ENCODE results near the gene GSTM3.
"Not testable (repeated sequence)": the region's sequence is repeated elsewhere in the genome, so short reads cannot be mapped to it uniquely, and the experiment has no call there.

GSTM3 gene

DNA sequence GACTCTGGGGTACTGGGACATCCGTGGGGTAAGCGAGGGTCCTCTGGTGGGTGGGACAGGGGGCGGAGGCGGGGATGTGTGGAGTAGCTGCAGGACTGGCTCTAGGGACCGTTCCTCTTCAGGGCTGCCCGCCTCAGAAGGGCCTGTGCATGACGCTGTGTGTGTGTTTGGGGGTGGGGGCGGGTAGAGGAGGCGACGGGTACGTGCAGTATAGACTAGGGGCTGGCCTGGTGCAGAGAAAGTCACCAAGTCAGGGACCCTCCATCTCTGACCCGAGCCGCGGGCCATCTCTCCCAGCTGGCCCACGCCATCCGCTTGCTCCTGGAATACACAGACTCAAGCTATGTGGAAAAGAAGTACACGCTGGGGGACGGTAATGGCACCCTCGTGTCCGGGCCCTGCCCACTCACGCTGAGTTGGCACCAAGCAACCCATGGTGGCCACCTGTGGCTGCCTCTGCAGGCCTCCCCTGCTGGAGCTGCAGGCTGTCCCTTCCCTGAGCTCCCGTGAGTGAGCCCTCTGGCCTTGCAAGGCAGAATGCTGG, 28.4 kb downstream of the GSTM3 start:
- FAIRE-seq, result no peak
- TF ChIP-seq, protein P1, sequence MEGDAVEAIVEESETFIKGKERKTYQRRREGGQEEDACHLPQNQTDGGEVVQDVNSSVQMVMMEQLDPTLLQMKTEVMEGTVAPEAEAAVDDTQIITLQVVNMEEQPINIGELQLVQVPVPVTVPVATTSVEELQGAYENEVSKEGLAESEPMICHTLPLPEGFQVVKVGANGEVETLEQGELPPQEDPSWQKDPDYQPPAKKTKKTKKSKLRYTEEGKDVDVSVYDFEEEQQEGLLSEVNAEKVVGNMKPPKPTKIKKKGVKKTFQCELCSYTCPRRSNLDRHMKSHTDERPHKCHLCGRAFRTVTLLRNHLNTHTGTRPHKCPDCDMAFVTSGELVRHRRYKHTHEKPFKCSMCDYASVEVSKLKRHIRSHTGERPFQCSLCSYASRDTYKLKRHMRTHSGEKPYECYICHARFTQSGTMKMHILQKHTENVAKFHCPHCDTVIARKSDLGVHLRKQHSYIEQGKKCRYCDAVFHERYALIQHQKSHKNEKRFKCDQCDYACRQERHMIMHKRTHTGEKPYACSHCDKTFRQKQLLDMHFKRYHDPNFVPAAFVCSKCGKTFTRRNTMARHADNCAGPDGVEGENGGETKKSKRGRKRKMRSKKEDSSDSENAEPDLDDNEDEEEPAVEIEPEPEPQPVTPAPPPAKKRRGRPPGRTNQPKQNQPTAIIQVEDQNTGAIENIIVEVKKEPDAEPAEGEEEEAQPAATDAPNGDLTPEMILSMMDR (IDR thresholded peaks at IDR 0.05; ENCODE audit: insufficient read depth, missing control alignments), result no peak
- no peak for DNase-seq (ENCODE audit: insufficient read length, low spot score)

DNA sequence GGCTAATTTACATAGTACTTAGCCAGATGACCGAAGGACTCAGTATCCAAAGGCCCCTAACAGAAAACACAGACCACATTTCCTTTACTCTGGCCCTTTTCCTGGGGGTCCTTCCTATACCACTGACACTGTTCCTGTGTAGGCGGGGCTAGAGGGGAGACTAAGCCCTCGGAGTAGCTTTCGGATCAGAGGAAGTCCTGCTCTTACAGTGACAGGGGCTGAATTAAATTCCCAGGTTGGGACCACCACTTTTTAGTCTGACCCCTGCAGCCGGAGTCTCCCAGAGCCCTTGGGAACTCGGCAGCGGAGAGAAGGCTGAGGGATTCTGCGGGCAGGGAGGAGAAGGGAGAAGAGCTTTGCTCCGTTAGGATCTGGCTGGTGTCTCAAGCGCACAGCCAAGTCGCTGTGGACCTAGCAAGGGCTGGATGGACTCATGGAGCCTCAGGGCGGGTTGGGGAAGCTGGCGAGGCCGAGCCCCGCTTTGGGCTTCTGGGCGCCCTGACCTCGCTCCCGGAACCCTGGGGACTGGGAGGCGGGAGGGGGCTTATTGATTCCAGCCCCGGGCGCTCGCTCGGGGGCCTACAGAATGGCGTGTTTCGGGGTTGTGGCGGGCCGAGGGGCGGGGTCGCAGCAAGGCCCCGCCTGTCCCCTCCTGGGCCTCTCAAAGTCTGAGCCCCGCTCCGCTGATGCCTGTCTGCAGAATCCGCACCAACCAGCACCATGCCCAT, 29.1 kb downstream of the GSTM3 start, which contains the start of gene GSTM5:
Gene GSTM5 (plus strand): TSS at position 659 of the 728 bp plus-strand sequence. CDS start 62 bp downstream, at position 721.
- DNase-seq (ENCODE audit: insufficient read length, low spot score); FAIRE-seq: not testable (repeated sequence)

DNA sequence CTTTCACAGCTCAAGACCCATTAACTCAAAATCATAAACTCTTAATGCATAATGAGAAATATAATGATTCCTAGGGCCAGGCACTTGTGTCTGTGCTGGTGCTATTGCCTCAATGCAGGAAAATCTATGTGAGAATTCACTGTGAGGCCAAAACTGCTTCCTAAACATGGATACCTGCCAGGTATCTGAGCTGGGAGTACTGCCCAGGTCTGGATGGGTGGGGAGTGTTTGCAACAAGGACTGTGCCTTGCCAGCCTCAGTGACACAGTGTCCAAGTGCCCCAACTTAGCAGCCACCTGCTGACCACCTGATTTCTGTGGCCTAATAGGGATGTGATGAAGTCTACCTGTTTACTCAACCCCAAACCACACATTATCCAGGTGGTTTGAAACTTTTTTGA, 31.0 kb downstream of the GSTM3 start:
- DNase-seq (ENCODE audit: insufficient read length, low spot score); FAIRE-seq: not testable (repeated sequence)

DNA sequence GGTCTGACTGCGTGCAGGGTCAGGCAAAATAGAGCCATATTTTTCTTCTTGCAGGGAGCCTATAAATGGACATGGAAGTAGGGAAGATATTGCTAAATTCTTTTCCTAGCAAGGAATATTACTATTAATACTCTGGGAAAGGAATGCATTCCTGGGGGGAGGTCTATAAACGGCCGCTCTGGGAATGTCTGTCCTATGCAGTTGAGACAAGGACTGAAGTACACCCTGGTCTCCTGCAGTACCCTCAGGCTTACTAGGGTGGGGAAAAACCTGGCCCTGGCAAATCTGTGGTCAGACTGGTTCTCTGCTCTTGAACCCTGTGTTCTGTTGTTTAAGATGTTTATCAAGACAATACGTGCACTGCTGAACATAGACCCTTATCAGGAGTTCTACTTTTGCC, 31.9 kb downstream of the GSTM3 start:
- FAIRE-seq; DNase-seq (ENCODE audit: insufficient read length, low spot score): not testable (repeated sequence)

DNA sequence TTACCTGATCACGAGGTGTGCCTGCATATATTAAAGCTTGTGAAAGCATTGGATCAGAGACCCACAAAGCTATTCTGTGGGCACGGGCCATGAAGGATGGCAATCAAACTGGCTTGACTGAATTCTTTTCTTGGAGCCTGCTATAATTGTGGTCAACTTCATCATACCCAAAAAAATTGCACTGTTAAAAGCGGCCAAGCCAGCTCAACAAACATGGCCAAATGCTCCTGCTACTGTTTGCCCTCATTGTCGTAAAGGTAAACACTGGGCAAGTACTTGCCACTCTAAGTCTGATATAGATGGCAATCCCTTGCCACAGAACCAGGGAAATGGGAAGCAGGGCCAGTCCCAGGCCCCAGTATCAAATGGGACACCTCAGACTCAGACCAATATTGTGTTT, 35.4 kb downstream of the GSTM3 start:
- TF ChIP-seq, protein P1 (IDR thresholded peaks at IDR 0.05; ENCODE audit: insufficient read depth, missing control alignments), result no peak
- DNase-seq (ENCODE audit: insufficient read length, low spot score), result no peak
- no peak for FAIRE-seq

DNA sequence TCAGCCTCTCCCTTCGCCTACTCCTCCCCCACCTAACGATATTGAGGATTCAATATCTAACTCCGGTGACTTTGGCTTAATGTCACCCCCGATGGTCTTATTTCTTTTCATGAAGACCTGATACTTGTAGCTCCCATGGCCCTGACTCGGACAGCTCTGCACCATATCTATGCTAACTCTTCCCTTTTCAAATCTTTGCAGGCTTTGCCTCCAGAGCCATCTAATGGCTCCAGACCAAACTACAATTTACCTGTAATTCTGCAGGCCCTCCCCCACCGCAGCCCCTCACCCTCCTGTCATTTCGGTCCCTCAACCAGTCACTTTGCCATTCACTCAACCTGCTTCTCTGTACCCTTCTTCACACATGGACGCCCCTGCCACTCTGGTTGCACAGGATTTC, 36.7 kb downstream of the GSTM3 start:
- TF ChIP-seq, protein P1 (IDR thresholded peaks at IDR 0.05; ENCODE audit: insufficient read depth, missing control alignments), result no peak
- DNase-seq (ENCODE audit: insufficient read length, low spot score) (no peak), FAIRE-seq (no peak)

DNA sequence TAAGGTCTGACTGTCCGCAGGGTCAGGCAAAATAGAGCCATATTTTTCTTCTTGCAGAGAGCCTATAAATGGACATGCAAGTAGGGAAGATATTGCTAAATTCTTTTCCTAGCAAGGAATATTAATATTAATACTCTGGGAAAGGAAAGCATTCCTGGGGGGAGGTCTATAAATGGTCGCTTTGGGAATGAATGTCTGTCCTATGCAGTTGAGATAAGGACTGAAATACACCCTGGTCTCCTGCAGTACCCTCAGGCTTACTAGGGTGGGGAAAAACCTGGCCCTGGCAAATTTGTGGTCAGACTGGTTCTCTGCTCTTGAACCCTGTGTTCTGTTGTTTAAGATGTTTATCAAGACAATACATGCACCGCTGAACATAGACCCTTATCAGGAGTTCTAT, 37.9 kb downstream of the GSTM3 start:
- not testable (repeated sequence) for DNase-seq (ENCODE audit: insufficient read length, low spot score); FAIRE-seq

DNA sequence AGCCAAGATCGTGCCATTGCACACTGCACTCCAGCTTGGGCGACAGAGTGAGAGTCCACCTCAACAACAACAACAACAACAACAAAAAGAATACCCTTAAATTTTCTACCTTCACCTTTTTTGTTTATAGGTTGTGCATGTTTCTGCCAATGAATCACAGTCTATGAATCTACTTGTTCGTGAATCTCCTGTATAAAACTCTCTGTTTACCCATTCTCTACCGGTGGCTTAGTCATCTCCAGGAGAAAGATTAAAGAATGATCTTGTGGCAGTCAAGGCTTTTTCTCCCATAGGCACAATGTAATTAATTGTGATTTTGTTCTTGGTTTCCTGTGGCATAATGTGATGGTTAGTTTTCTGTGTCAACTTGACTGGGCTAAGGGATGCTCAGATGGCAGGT, 43.0 kb downstream of the GSTM3 start:
- DNase-seq (ENCODE audit: insufficient read length, low spot score); FAIRE-seq: not testable (repeated sequence)

DNA sequence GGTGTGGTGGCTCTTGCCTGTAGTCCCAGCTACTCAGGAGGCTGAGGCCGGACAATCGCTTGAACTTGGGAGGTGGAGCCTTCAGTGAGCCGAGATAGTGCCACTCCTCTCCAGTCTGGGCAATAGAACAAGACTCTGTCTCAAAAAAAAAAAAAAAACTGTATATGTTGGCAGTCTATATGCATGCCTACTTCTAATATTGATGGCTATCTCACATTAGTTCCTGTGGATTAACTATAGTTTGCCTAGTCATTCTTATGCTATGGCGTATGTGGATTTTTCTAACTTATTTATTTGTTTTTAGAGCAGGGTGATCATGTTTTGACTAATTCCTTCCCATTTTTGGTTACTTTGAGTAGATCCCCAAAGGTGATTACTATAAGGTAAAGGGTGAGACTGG, 43.8 kb downstream of the GSTM3 start:
- DNase-seq (ENCODE audit: insufficient read length, low spot score), result no peak
- no peak for FAIRE-seq
- TF ChIP-seq, protein P1 (IDR thresholded peaks at IDR 0.05; ENCODE audit: insufficient read depth, missing control alignments), result no peak

DNA sequence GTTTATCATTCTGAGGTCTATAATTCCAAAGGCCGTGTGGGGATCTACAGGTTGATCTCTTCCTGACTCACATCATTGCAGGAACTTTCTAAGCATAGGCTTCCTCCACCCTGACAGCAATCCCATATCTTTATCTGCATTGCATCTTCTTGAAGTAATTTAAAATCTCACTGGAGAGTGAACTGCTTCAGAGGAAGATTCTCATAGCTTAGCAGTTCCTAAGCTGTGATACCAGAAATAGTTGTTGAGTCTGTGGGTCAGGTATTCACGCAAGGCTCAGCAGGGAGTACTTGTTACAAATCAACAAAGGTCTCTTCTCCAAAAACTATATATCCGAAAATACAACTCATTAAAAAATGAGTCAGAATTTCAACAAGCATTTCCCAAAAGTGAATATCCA, 45.7 kb downstream of the GSTM3 start:
- not testable (repeated sequence) for FAIRE-seq; DNase-seq (ENCODE audit: insufficient read length, low spot score)

DNA sequence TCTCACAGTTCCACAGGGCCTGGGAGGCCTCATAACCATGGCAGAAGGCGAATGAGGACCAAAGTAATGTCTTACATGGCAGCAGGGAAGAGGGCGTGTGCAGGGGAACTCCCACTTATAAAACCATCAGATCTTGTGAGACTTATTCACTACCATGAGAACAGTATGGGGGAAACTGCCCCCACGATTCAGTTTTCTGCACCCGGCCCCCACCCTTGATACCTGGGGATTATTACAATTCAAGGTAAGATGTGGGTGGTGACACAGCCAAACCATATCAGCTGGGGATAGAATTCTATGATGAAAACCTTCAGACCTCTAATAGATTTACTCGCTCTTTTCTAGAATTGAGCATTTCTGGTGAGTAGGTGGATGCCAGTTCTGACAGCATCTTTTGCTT, 46.4 kb downstream of the GSTM3 start:
- not testable (repeated sequence) for FAIRE-seq; DNase-seq (ENCODE audit: insufficient read length, low spot score)
